CD8-positive, alpha-beta memory T cell (primary cell): ENCODE measurements around the gene TBC1D14. TPM values are rescaled to one million over a fixed set of nuclear protein-coding genes. Genes with fewer than 3 reads are reported as not detected.

Source experiments
- CTCF ChIA-PET: fragments of 350-600 bp; sonication (Branson Sonifier 250); formaldehyde crosslinking; loops from one replicate; lab custom pipeline; 2021; ENCODE audit warnings: antibody characterized with exemption; lab: Charles Lee
- POLR2A ChIA-PET: fragments of 350-600 bp; sonication (Branson Sonifier 250); formaldehyde crosslinking; loops from one replicate; lab custom pipeline; 2021; ENCODE audit warnings: antibody characterized with exemption; lab: Charles Lee
- DNase-seq, 5 donors: peaks; one replicate each; pipeline versions ENCODE4 v3.0.0 to v3.0.0-alpha.2; 2020 to 2022; ENCODE audit warnings: mixed read lengths in 1 of 5
- H3K27ac ChIP-seq: one replicate; pipeline ENCODE4 v1.7.0; 2013; ENCODE audit warnings: low read depth, mild to moderate bottlenecking, low read length, moderate library complexity
- H3K27me3 ChIP-seq: 2 replicates; pipeline ENCODE4 v1.7.0; 2013; ENCODE audit warnings: low read length, mild to moderate bottlenecking; ENCODE audit not compliant: insufficient read depth, poor library complexity, severe bottlenecking
- H3K36me3 ChIP-seq: 2 replicates; pipeline ENCODE4 v1.7.0; 2013; ENCODE audit warnings: mild to moderate bottlenecking, low read length, moderate library complexity; ENCODE audit not compliant: insufficient read depth
- H3K4me1 ChIP-seq: 2 replicates; pipeline ENCODE4 v1.7.0; 2013; ENCODE audit warnings: mild to moderate bottlenecking, low read length, moderate library complexity; ENCODE audit not compliant: insufficient read depth
- H3K4me3 ChIP-seq: 2 replicates; pipeline ENCODE4 v1.7.0; 2013; ENCODE audit warnings: mild to moderate bottlenecking, low read length
- H3K9me3 ChIP-seq: 2 replicates; pipeline ENCODE4 v1.7.0; 2013; ENCODE audit warnings: mild to moderate bottlenecking, low read length
- H3K27ac Mint-ChIP-seq, 8 donors: one replicate each; pipeline ENCODE4 v1.8.0; 2020 to 2021; ENCODE audit warnings: mixed read lengths in 8 of 8, mild to moderate bottlenecking in 6 of 8, inconsistent platforms in 3 of 8, moderate library complexity in 3 of 8
- H3K27me3 Mint-ChIP-seq, 2 donors: one replicate each; pipeline ENCODE4 v1.8.0; 2020 to 2021; ENCODE audit warnings: mixed read lengths in 2 of 2, mild to moderate bottlenecking in 1 of 2, moderate library complexity in 1 of 2
- H3K36me3 Mint-ChIP-seq, 3 donors: one replicate each; pipeline ENCODE4 v1.8.0; 2020 to 2021; ENCODE audit warnings: mixed read lengths in 3 of 3, inconsistent platforms in 1 of 3, mild to moderate bottlenecking in 1 of 3
- H3K4me1 Mint-ChIP-seq, 3 donors: one replicate each; pipeline ENCODE4 v1.8.0; 2020 to 2021; ENCODE audit warnings: mixed read lengths in 3 of 3, inconsistent platforms in 1 of 3, mild to moderate bottlenecking in 1 of 3
- H3K4me3 Mint-ChIP-seq, 7 donors: one replicate each; pipeline ENCODE4 v1.8.0; 2020 to 2021; ENCODE audit warnings: mixed read lengths in 7 of 7, mild to moderate bottlenecking in 6 of 7, moderate library complexity in 4 of 7, inconsistent platforms in 2 of 7
- H3K9me3 Mint-ChIP-seq, 5 donors: one replicate each; pipeline ENCODE4 v1.8.0; 2020 to 2022; ENCODE audit warnings: mixed read lengths in 5 of 5, mild to moderate bottlenecking in 3 of 5, moderate library complexity in 2 of 5, inconsistent platforms in 1 of 5
- polyA plus RNA-seq: library from polyadenylated mRNA; unstranded; fragments of 300-500 nt; fragmentation: Illumina TruSeq; gene quantifications from one replicate; pipeline ENCODE4 v1.2.3, GENCODE V29; 2021
- total RNA-seq, 2 experiments: library from RNA; stranded (reverse); gene quantifications; one replicate each; pipeline ENCODE4 v1.2.3, GENCODE V29; 2021

Gene TBC1D14
- total and polyA plus RNA-seq, 3 experiments from 2014 or later: 38.0 to 48.5 (median 43.7) TPM

- Mint-ChIP-seq H3K4me1 (peaks cover 49 to 74% (median 66%) of the 10 kb centered on the region in 3 donors), H3K4me3 (peak overlapping the region in 1 of 7 donors; percentile 58), H3K36me3 (peaks cover 0 to 10% (median 0%) of the 10 kb centered on the region in 3 donors), H3K9me3 (no peaks in the 10 kb centered on the region), H3K27me3 (no peaks in the 10 kb centered on the region), H3K27ac (peak overlapping the region in 4 of 8 donors; percentile 9 to 50 (median 38))
- Histone ChIP-seq H3K9me3 (no peaks in the 10 kb centered on the region), H3K4me3 (no peak overlapping the region), H3K27ac (no peak overlapping the region), H3K36me3 (no peaks in the 10 kb centered on the region), H3K27me3 (no peaks in the 10 kb centered on the region), H3K4me1 (peaks cover 30% of the 10 kb centered on the region)
- POLR2A ChIA-PET: interaction anchor here (0.5 kb wide), 1 partner anchor 259 kb away, joined by 3 read pairs; no protein-coding TSS in a partner anchor
- CTCF ChIA-PET: interaction anchor here (0.6 to 1.8 kb wide), 4 partner anchors 9 to 120 kb away, joined by 3 to 5 read pairs (median 4); no protein-coding TSS in a partner anchor
- no peak for DNase-seq
Observed at GRCh38 chr4:6946497-6946896, 36.9 kb downstream of the TBC1D14 start.

- Mint-ChIP-seq H3K27me3 (no peaks in the 10 kb centered on the region), H3K4me3 (no peak overlapping the region), H3K27ac (peak overlapping the region in 4 of 8 donors; percentile 12 to 85 (median 42)), H3K9me3 (no peaks in the 10 kb centered on the region), H3K4me1 (peaks cover 45 to 71% (median 62%) of the 10 kb centered on the region in 3 donors), H3K36me3 (peaks cover 0 to 10% (median 0%) of the 10 kb centered on the region in 3 donors)
- no peaks in the 10 kb centered on the region for H3K36me3 ChIP-seq
- H3K27ac ChIP-seq: no peak overlapping the region
- no peaks in the 10 kb centered on the region for H3K9me3 ChIP-seq
- DNase-seq: no peak
- no peaks in the 10 kb centered on the region for H3K27me3 ChIP-seq
- H3K4me3 ChIP-seq: no peak overlapping the region
- H3K4me1 ChIP-seq: peaks cover 28% of the 10 kb centered on the region
- POLR2A ChIA-PET: no interaction called here
- CTCF ChIA-PET: no interaction called here
Observed at GRCh38 chr4:6948134-6948460, 38.5 kb downstream of the TBC1D14 start.

- Histone ChIP-seq H3K27ac (no peak overlapping the region), H3K4me3 (no peak overlapping the region), H3K27me3 (no peaks in the 10 kb centered on the region), H3K9me3 (no peaks in the 10 kb centered on the region), H3K4me1 (peaks cover 24% of the 10 kb centered on the region), H3K36me3 (no peaks in the 10 kb centered on the region)
- CTCF ChIA-PET: interaction anchor here (1.5 kb wide), 1 partner anchor 18 kb away, joined by 3 read pairs; no protein-coding TSS in a partner anchor
- H3K4me3 Mint-ChIP-seq: peak overlapping the region; percentile 26 to 82 (median 57)
- peaks cover 45 to 70% (median 51%) of the 10 kb centered on the region in 3 donors for H3K4me1 Mint-ChIP-seq
- H3K36me3 Mint-ChIP-seq: peaks cover 0 to 9% (median 0%) of the 10 kb centered on the region in 3 donors
- no peaks in the 10 kb centered on the region for H3K9me3 Mint-ChIP-seq
- H3K27me3 Mint-ChIP-seq: peaks cover 0 to 1% of the 10 kb centered on the region in 2 donors
- POLR2A ChIA-PET: no interaction called here
- peak overlapping the region; percentile 65 to 91 (median 80) for H3K27ac Mint-ChIP-seq
- peak in 2 of 5 donors; percentile 17 to 24 for DNase-seq
Observed at GRCh38 chr4:6951880-6952381, 42.3 kb downstream of the TBC1D14 start.

DNA sequence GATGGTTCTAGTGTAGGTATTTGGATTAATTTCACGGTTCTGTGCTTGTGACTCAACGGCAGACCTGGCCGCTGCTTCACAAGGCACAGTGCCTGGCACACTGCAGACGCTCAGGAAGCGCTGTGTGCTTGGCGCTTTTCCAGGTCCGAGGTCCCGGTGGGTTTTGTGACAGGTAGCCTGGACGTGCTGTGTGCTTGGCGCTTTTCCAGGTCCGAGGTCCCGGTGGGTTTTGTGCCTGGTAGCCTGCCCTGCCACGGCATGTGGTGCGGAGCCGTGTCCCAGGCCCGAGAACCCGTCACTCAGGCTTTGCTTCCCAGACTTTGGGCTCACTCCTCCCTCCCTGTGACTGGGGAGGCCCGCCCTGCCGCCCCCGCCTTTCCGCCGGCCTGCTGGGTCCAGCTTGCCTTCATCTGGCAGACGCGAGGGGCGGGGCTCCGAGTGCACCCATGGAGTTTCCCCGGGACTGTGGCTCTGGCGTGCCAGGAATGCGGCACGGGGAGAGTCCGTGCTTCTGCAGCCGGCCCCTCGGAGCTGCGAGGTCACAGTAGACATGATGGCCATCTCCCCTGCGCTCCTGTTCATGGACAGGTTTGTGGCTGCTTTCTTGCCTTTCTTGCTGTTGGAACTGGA, 44.2 kb downstream of the TBC1D14 start:
- DNase-seq: no peak
- H3K4me3 ChIP-seq: no peak overlapping the region
- peaks cover 0 to 5% (median 0%) of the 10 kb centered on the region in 3 donors for H3K36me3 Mint-ChIP-seq
- no peak overlapping the region for H3K27ac ChIP-seq
- ChIA-PET CTCF (interaction anchor here (0.7 to 0.8 kb wide), 2 partner anchors 10 to 20 kb away, joined by 3 read pairs; no protein-coding TSS in a partner anchor), POLR2A (interaction anchor here (1.1 kb wide), 1 partner anchor 45 kb away, joined by 3 read pairs; no protein-coding TSS in a partner anchor)
- H3K4me3 Mint-ChIP-seq: peak overlapping the region in 1 of 7 donors; percentile 23
- peaks cover 0 to 1% of the 10 kb centered on the region in 2 donors for H3K27me3 Mint-ChIP-seq
- no peaks in the 10 kb centered on the region for H3K27me3 ChIP-seq
- H3K36me3 ChIP-seq: no peaks in the 10 kb centered on the region
- H3K4me1 Mint-ChIP-seq: peaks cover 43 to 65% (median 51%) of the 10 kb centered on the region in 3 donors
- no peaks in the 10 kb centered on the region for H3K9me3 Mint-ChIP-seq
- peaks cover 24% of the 10 kb centered on the region for H3K4me1 ChIP-seq
- H3K9me3 ChIP-seq: no peaks in the 10 kb centered on the region
- peak overlapping the region in 1 of 8 donors; percentile 60 for H3K27ac Mint-ChIP-seq

DNA sequence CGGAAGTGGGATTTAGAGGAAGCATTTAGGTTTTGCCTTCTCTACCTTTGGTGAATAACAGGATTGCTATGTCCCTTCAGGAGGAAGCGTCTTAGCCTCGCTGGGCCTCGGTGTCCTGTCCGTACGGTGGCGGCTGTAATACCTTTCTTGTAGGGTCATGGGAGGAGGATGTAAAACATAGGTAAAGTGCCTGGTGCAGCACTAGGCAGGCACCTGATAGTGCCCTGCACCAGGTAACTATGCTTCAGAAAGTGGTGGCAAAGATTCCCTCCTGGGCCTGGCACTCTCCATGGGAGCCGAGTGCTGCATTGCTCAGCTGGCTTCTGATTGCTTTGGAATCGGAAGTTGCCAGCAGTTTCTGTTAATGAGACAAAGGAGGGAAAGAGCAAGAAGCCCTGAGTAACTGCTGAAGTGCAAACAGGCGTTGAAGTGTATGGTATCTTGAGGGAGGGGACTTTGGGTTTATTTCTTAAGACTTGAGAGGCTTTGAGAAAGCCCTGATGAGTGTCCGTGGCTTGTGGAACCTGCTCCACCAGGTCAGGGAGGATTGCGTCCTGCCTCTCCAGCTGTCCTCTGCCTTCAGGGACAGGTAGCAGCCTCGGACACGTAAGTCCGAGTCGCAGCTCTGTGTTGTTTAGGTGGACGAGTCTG, 45.8 kb downstream of the TBC1D14 start:
- Mint-ChIP-seq H3K27ac (peak overlapping the region in 5 of 8 donors; percentile 3 to 91 (median 33)), H3K9me3 (no peaks in the 10 kb centered on the region), H3K36me3 (peaks cover 0 to 5% (median 0%) of the 10 kb centered on the region in 3 donors), H3K4me3 (no peak overlapping the region), H3K27me3 (peaks cover 0 to 1% of the 10 kb centered on the region in 2 donors), H3K4me1 (peaks cover 40 to 62% (median 44%) of the 10 kb centered on the region in 3 donors)
- ChIA-PET POLR2A (no interaction called here), CTCF (interaction anchor here (1.4 kb wide), 1 partner anchor 9 kb away, joined by 3 read pairs; no protein-coding TSS in a partner anchor)
- no peak for DNase-seq
- no peak overlapping the region for H3K27ac ChIP-seq
- no peaks in the 10 kb centered on the region for H3K9me3 ChIP-seq
- no peaks in the 10 kb centered on the region for H3K36me3 ChIP-seq
- no peaks in the 10 kb centered on the region for H3K27me3 ChIP-seq
- peaks cover 24% of the 10 kb centered on the region for H3K4me1 ChIP-seq
- H3K4me3 ChIP-seq: no peak overlapping the region

GRCh38 chr4:6956087-6956433, 46.4 kb downstream of the TBC1D14 start:
- no peaks in the 10 kb centered on the region for H3K9me3 ChIP-seq
- H3K36me3 Mint-ChIP-seq: peaks cover 0 to 5% (median 0%) of the 10 kb centered on the region in 3 donors
- H3K27ac ChIP-seq: no peak overlapping the region
- peak overlapping the region in 2 of 8 donors; percentile 52 to 78 for H3K27ac Mint-ChIP-seq
- peaks cover 40 to 66% (median 45%) of the 10 kb centered on the region in 3 donors for H3K4me1 Mint-ChIP-seq
- H3K4me1 ChIP-seq: peaks cover 22% of the 10 kb centered on the region
- H3K27me3 Mint-ChIP-seq: peaks cover 0 to 1% of the 10 kb centered on the region in 2 donors
- no peaks in the 10 kb centered on the region for H3K36me3 ChIP-seq
- no peak overlapping the region for H3K4me3 Mint-ChIP-seq
- H3K4me3 ChIP-seq: no peak overlapping the region
- no peaks in the 10 kb centered on the region for H3K9me3 Mint-ChIP-seq
- no peak for DNase-seq
- ChIA-PET POLR2A (no interaction called here), CTCF (interaction anchor here (1.2 to 1.4 kb wide), 2 partner anchors 10 to 18 kb away, joined by 3 to 4 read pairs; no protein-coding TSS in a partner anchor)
- H3K27me3 ChIP-seq: no peaks in the 10 kb centered on the region

DNA sequence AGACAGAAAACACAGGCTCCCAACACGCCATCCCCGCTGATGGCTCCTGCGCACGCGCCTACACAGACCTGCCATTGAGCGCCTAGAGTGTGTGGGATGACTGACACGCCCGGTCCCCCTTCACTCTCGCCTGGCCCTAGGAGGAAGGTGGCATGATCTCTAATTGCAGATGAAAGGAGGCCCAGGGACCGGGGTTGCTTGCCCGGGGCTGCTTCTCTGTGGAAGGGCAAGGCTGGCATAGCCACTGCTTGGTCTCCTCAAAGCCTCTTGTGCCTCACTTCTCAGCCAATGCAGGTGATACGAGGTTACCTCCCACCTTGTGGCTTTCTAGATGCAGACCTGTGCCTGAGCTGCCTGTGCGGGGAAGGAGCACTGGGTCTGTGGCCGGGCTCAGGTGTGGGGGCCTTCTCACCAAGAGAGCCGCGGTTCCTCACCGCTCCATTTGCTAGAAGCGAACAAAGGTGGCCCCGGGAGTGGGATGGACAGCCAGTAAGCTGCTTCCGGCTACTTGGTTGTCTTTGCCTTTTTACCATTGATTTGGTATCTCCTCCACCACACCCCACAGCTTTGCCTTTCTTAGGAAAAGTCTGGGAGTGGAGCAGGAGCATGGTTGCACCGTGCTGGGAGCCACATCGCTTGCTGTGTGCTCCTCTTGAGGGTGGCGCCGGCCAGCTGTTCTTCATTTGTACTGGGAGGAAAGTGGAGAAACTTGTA, 47.0 kb downstream of the TBC1D14 start:
- DNase-seq: no peak
- H3K4me1 Mint-ChIP-seq: peaks cover 38 to 66% (median 45%) of the 10 kb centered on the region in 3 donors
- H3K27ac ChIP-seq: no peak overlapping the region
- no peaks in the 10 kb centered on the region for H3K36me3 ChIP-seq
- CTCF ChIA-PET: interaction anchor here (0.9 to 1.4 kb wide), 3 partner anchors 10 to 18 kb away, joined by 3 to 4 read pairs (median 3); no protein-coding TSS in a partner anchor
- H3K9me3 Mint-ChIP-seq: no peaks in the 10 kb centered on the region
- no peak overlapping the region for H3K4me3 ChIP-seq
- no peaks in the 10 kb centered on the region for H3K9me3 ChIP-seq
- H3K4me1 ChIP-seq: peaks cover 17% of the 10 kb centered on the region
- no peaks in the 10 kb centered on the region for H3K27me3 ChIP-seq
- H3K4me3 Mint-ChIP-seq: no peak overlapping the region
- POLR2A ChIA-PET: interaction anchor here (0.6 kb wide), 1 partner anchor 30 kb away, joined by 3 read pairs; no protein-coding TSS in a partner anchor
- peak overlapping the region in 3 of 8 donors; percentile 3 to 78 (median 38) for H3K27ac Mint-ChIP-seq
- peaks cover 0 to 6% (median 0%) of the 10 kb centered on the region in 3 donors for H3K36me3 Mint-ChIP-seq
- peaks cover 0 to 1% of the 10 kb centered on the region in 2 donors for H3K27me3 Mint-ChIP-seq
